Cardiac muscle cell (in vitro differentiated cells and primary cell): ENCODE results near the gene NAA15. TPM values are rescaled to one million over a fixed set of nuclear protein-coding genes. Genes with fewer than 3 reads are reported as not detected.

ENCODE experiments used
- DNase-seq, 2 donors: peaks; one replicate each; pipeline versions ENCODE4 v3.0.0 to v3.0.0-alpha.2; 2010 to 2017; ENCODE audit warnings: low read depth in 1 of 2, low spot score in 1 of 2
- H3K27ac ChIP-seq: fragments of 200-600 bp; sonication (generic); 2 replicates; pipeline ENCODE4 v1.5.1; 2016
- H3K27me3 ChIP-seq: fragments of 200-600 bp; sonication (generic); 2 replicates; pipeline ENCODE4 v1.6.0; 2016; ENCODE audit warnings: control low read depth
- H3K36me3 ChIP-seq: fragments of 200-600 bp; sonication (generic); 2 replicates; pipeline ENCODE4 v1.5.1; 2016; ENCODE audit warnings: control low read depth
- H3K4me1 ChIP-seq: fragments of 200-600 bp; sonication (generic); 2 replicates; pipeline ENCODE4 v1.8.1; 2017; ENCODE audit warnings: low read depth, mild to moderate bottlenecking, mixed run types
- H3K4me3 ChIP-seq: fragments of 200-600 bp; sonication (generic); 2 replicates; pipeline ENCODE4 v1.5.1; 2016; ENCODE audit warnings: mild to moderate bottlenecking
- H3K9me3 ChIP-seq: fragments of 200-600 bp; sonication (generic); 2 replicates; pipeline ENCODE4 v1.5.1; 2017; ENCODE audit warnings: low read depth, mild to moderate bottlenecking, control low read depth
- polyA plus RNA-seq: library from polyadenylated mRNA; unstranded; fragments of >200 nt; fragmentation: Nextera tagmentation; extraction: Ambion mirVana; gene quantifications from 2 replicates; pipeline ENCODE4 v1.2.1, GENCODE V29; 2016
- total RNA-seq: library from RNA; depleted of rRNA; stranded (reverse); fragments of >200 nt; gene quantifications from 2 replicates; pipeline ENCODE4 v1.2.3, GENCODE V29; 2016
- TF ChIP-seq, protein P1 (sequence below): IDR thresholded peaks from 2 replicates; pipeline ENCODE4 v1.5.1; 2012; ENCODE audit warnings: low read depth, mild to moderate bottlenecking, low read length

The NAA15 gene
- total and polyA plus RNA-seq, 2 experiments from 2014 or later, result 16.4 to 24.0 TPM

DNA sequence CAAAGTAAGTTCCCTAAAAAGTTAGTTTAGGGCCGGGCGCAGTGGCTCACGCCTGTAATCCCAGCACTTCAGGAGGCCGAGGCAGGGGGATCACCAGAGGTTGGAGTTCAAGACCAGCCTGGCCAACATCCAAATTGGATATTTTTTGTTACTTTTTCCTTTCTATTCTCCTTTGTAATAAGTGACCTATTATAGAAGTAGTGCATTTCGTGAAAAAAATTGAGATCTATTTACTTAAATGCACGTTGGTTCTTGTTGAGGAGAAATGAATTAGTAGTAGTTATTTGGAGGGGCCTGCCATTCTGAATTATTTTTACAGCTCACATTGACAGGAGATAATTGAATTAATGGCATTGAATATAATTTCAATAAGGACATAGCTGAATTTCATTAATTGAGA, 23.3 kb downstream of the NAA15 start:
- Histone ChIP-seq H3K4me1 (no peaks in the 10 kb centered on the region), H3K9me3 (no peaks in the 10 kb centered on the region), H3K27me3 (no peaks in the 10 kb centered on the region), H3K36me3 (no peaks in the 10 kb centered on the region), H3K4me3 (no peak overlapping the region), H3K27ac (peak overlapping the region; percentile 4)
- TF ChIP-seq, protein P1, sequence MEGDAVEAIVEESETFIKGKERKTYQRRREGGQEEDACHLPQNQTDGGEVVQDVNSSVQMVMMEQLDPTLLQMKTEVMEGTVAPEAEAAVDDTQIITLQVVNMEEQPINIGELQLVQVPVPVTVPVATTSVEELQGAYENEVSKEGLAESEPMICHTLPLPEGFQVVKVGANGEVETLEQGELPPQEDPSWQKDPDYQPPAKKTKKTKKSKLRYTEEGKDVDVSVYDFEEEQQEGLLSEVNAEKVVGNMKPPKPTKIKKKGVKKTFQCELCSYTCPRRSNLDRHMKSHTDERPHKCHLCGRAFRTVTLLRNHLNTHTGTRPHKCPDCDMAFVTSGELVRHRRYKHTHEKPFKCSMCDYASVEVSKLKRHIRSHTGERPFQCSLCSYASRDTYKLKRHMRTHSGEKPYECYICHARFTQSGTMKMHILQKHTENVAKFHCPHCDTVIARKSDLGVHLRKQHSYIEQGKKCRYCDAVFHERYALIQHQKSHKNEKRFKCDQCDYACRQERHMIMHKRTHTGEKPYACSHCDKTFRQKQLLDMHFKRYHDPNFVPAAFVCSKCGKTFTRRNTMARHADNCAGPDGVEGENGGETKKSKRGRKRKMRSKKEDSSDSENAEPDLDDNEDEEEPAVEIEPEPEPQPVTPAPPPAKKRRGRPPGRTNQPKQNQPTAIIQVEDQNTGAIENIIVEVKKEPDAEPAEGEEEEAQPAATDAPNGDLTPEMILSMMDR, result no peak
- no peak for DNase-seq

DNA sequence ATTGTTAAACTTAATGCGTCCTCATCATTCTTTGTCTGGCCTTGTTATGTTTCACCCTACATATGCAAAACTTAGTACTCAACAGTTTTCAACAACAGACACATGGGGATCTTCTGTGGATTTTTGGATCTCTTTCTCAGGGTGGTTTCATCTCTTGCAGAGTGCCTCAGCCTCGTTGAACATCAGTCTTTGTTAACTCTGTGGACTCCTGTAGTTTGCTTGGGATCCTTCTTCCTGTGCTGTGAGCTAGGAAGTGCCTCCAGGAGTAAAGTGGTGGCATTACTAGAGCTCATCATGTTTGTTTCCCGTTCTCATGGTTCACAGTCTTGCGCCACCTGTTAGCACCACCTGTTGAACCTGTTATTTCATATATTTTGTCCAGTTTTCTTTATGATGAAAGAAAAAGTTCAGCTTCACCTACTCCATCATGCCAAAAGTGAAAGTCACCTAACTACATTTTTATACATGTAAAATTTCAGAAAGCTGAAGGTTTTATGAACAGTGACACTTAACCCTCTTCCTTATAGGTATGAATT, 28.4 kb downstream of the NAA15 start:
- TF ChIP-seq, protein P1, result no peak
- Histone ChIP-seq H3K27ac (no peak overlapping the region), H3K27me3 (no peaks in the 10 kb centered on the region), H3K4me1 (no peaks in the 10 kb centered on the region), H3K4me3 (no peak overlapping the region), H3K9me3 (no peaks in the 10 kb centered on the region), H3K36me3 (no peaks in the 10 kb centered on the region)
- DNase-seq, result no peak

DNA sequence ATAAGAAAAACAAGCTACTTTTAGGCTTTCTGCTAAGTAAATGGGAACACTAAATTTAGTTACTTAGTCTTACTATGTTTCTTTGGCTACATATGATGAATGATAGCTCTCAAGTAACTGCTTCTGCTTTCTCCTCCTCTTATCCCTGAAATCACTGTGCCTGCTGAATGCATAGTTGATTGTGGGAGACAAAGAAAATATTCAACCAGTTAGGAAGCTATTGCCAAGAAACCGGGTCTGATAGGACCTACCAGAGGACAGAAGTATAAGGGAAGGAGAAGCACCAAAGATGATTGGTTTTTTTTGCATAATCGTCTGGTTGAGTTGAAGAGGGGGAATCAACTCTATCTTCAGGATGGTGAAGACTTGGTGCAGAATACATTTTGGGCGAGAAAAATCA, 29.0 kb downstream of the NAA15 start:
- Histone ChIP-seq H3K27me3 (no peaks in the 10 kb centered on the region), H3K9me3 (no peaks in the 10 kb centered on the region), H3K4me3 (no peak overlapping the region), H3K36me3 (no peaks in the 10 kb centered on the region), H3K4me1 (no peaks in the 10 kb centered on the region), H3K27ac (no peak overlapping the region)
- DNase-seq, result no peak
- TF ChIP-seq, protein P1, result no peak

DNA sequence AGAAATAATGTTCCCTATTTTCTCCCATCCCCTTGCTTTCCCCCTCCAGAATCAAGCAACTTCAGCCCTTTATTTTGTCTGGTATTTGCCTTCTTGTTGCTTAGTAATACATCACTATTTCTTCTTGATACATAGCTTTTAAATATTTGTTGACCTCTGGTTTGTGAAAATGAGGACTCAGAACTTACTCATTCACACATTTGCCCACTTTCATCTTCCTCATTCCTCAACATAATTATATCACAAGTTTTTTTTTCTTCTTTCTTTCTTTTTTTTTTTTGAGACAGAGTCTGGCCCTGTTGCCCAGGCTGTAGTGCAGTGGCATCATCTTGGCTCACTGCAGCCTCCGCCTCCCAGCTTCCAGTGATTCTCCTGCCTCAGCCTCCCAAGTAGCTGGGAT, 29.9 kb downstream of the NAA15 start:
- Histone ChIP-seq H3K9me3 (no peaks in the 10 kb centered on the region), H3K27ac (no peak overlapping the region), H3K36me3 (no peaks in the 10 kb centered on the region), H3K4me1 (no peaks in the 10 kb centered on the region), H3K27me3 (no peaks in the 10 kb centered on the region), H3K4me3 (no peak overlapping the region)
- TF ChIP-seq, protein P1, result no peak
- peak in 1 of 2 donors; percentile 14 for DNase-seq

DNA sequence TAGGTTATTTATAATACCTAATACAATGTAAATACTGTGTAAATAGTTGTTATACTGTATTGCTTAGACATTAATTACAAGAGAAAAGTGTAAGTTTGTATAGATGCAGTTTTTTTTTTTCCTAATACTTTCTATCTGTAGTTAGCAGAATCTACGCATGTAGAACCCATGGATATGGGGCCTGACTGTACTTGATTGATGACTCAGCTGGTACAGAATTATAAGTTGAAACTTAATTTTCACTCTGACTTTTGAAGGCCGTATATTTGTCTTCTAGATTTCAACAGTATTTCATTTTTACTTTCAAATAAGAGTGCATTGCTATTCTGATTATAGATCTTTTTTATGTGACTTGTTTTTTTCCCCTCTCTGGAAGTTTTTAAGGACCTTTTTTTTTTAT, 31.7 kb downstream of the NAA15 start:
- H3K4me1 ChIP-seq, result no peaks in the 10 kb centered on the region
- peaks cover 3% of the 10 kb centered on the region for H3K36me3 ChIP-seq
- no peak overlapping the region for H3K27ac ChIP-seq
- no peak for DNase-seq
- TF ChIP-seq, protein P1, result no peak
- H3K9me3 ChIP-seq, result no peaks in the 10 kb centered on the region
- no peak overlapping the region for H3K4me3 ChIP-seq
- H3K27me3 ChIP-seq, result no peaks in the 10 kb centered on the region
